ENCODE results near the gene SLC38A10. TPM values are rescaled to one million over a fixed set of nuclear protein-coding genes. Genes with fewer than 3 reads are reported as not detected.
A peak's percentile ranks its signal among the peaks of the same experiment; 100 is the strongest.

The SLC38A10 gene
- total RNA-seq, 4 donors from 2014 or later = 126 to 206 (median 169) TPM

DNA sequence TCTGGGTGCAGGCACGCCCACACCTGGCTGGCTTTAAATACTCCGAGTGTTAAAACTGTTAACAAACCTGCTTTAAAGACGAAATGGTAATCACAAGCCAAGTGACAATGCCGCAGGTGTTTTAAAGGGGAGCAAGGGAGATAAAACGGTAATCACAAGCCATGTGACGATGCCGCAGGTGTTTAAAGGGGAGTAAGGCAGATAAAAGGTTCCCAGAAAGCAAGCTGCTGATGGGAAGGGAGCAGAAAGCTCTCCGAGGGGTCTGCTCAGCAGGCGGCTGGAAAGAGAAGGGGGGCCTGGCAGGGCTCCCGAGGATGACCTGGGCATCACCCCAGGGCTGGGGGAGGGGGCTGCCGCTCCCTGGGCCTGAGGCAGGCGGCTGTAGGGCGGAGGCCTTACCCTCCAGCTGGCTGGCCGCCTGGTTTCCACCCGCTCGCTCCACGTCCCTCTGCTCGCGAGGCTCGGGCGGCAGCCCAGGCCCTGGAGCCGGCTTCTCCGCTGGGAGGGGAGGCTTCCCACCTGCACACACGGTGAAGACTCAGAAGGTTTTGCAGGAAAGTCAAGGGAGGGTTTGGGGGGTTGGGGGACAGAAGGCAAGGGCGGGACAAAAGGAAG lies 43.9 kb downstream of the SLC38A10 start:
- peaks cover 0 to 16% (median 0%) of the 10 kb centered on the region in 3 donors for H3K36me3 ChIP-seq
- peak in 2 of 3 donors; percentile 64 to 87 for DNase-seq
- H3K27me3 ChIP-seq = no peaks in the 10 kb centered on the region
- no peak for TF ChIP-seq POLR2A (IDR thresholded peaks at IDR 0.05)
- H3K9me3 ChIP-seq = no peaks in the 10 kb centered on the region
- peaks cover 0 to 49% (median 3%) of the 10 kb centered on the region in 4 donors for H3K4me1 ChIP-seq
- no peak overlapping the region for H3K4me3 ChIP-seq
- peak overlapping the region in 3 of 4 donors; percentile 5 to 73 (median 61) for H3K27ac ChIP-seq

DNA sequence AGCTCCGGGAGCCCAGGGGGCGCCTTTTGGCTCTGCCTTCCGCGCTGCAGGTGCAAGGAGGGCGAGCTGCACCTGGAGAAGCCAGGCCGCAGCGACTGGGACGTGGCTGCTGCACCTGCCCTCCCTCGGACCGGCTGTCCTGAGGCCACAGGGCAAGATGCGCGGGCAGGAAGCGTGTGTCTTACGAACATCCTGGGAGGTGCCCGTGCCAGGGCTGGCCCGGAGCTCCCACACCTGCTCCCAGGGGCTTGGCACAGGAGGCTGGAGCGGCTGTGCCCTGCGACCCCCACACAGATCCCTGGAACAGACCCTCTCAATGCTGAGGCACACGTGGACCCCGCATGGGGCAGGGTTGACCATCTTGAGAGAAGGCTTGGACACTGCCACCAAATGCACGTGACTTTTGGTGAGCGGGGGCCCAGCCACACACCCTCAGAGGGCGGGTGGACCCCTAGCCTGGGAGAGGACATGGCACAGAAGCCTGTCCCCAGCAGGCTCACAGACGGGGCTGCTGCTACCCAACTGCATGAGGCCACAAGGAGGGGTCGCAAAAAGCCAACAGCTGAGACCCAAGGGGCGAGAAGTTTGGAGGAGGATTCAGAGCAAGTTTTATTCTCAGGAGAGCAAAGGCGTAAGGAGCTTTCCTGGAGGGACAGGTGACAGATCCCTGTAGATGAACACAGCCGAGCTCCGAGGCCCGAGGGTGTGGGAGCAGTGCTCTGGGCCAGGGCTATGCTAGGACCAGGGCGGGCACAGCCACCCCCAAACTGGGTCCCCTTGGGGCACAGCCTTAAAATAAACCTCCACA lies 44.6 kb downstream of the SLC38A10 start:
- peak overlapping the region in 3 of 4 donors; percentile 5 to 73 (median 61) for H3K27ac ChIP-seq
- H3K36me3 ChIP-seq = peaks cover 0 to 16% (median 0%) of the 10 kb centered on the region in 3 donors
- no peak overlapping the region for H3K4me3 ChIP-seq
- peaks cover 0 to 42% (median 3%) of the 10 kb centered on the region in 4 donors for H3K4me1 ChIP-seq
- peak in 1 of 3 donors; percentile 67 for DNase-seq
- no peaks in the 10 kb centered on the region for H3K27me3 ChIP-seq
- no peak for TF ChIP-seq POLR2A (IDR thresholded peaks at IDR 0.05)
- TF ChIP-seq, protein P1, sequence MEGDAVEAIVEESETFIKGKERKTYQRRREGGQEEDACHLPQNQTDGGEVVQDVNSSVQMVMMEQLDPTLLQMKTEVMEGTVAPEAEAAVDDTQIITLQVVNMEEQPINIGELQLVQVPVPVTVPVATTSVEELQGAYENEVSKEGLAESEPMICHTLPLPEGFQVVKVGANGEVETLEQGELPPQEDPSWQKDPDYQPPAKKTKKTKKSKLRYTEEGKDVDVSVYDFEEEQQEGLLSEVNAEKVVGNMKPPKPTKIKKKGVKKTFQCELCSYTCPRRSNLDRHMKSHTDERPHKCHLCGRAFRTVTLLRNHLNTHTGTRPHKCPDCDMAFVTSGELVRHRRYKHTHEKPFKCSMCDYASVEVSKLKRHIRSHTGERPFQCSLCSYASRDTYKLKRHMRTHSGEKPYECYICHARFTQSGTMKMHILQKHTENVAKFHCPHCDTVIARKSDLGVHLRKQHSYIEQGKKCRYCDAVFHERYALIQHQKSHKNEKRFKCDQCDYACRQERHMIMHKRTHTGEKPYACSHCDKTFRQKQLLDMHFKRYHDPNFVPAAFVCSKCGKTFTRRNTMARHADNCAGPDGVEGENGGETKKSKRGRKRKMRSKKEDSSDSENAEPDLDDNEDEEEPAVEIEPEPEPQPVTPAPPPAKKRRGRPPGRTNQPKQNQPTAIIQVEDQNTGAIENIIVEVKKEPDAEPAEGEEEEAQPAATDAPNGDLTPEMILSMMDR (IDR thresholded peaks at IDR 0.05) = no peak
- H3K9me3 ChIP-seq = no peaks in the 10 kb centered on the region

DNA sequence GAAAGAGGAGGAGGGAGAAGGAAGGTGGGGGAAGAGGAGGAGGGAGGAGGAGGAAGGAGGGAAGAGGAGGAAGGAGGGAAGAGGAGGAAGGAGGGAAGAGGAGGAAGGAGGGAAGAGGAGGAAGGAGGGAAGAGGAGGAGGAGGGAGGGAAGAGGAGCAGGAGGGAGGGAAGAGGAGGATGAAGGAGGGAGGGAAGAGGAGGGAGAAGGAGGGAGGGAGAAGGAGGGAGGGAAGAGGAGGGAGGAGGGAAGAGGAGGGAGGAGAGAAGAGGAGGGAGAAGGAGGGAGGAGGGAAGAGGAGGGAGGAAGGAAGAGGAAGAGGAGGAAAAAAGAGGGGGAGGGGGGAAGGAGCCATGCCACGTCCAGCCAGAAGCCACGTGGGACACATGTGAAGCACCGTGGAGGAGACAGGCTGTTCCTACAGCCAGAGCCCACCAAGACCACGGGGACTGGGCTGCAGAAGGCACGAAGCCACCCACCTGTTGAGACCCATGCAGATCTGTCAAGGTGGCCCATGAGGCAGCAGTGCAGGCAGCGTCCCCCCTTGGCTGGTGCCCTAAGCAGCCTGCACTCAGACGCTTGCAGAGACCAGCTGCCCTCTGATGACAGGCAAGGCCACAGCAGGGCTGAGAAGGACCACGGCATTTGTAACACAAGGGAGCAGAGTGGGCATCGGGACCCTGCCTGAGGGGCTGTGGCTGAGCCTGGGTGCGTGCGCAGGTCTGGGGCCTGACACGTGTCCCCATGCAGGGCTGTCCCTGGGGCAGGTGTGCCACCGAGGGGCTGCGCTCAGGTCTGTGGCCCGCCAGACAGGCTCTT lies 45.7 kb downstream of the SLC38A10 start:
- Histone ChIP-seq H3K27me3 (no peaks in the 10 kb centered on the region), H3K9me3 (no peaks in the 10 kb centered on the region), H3K4me1 (peaks cover 0 to 32% (median 3%) of the 10 kb centered on the region in 4 donors), H3K27ac (no peak overlapping the region), H3K36me3 (peaks cover 0 to 16% (median 0%) of the 10 kb centered on the region in 3 donors), H3K4me3 (no peak overlapping the region)
- no peak for DNase-seq
- TF ChIP-seq POLR2A (IDR thresholded peaks at IDR 0.05) = no peak

DNA sequence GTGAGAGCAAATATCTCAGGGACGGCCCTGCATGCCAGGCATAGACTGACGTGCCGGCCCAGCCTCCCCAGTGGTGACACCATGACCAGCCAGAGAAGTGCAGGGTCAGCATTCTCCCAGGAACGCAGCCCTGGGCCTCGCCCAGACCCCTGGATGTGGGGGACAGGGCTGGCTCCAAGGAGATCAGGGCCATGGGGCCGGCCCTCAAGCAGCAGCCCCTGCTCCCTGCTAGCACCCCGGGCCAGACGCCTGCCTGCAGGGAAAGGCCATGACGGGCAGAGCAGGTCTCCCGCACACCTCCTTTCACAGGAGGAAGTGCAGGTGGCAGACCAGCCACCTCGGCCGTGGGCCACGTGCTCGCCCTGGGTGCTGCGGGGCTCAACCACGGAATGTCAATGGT lies 46.5 kb downstream of the SLC38A10 start:
- no peaks in the 10 kb centered on the region for H3K27me3 ChIP-seq
- H3K9me3 ChIP-seq = no peaks in the 10 kb centered on the region
- H3K4me3 ChIP-seq = no peak overlapping the region
- no peak overlapping the region for H3K27ac ChIP-seq
- no peak for TF ChIP-seq POLR2A (IDR thresholded peaks at IDR 0.05)
- TF ChIP-seq, protein P1 (IDR thresholded peaks at IDR 0.05) = no peak
- no peak for DNase-seq
- peaks cover 0 to 32% (median 3%) of the 10 kb centered on the region in 4 donors for H3K4me1 ChIP-seq
- H3K36me3 ChIP-seq = peaks cover 0 to 16% (median 0%) of the 10 kb centered on the region in 3 donors

DNA sequence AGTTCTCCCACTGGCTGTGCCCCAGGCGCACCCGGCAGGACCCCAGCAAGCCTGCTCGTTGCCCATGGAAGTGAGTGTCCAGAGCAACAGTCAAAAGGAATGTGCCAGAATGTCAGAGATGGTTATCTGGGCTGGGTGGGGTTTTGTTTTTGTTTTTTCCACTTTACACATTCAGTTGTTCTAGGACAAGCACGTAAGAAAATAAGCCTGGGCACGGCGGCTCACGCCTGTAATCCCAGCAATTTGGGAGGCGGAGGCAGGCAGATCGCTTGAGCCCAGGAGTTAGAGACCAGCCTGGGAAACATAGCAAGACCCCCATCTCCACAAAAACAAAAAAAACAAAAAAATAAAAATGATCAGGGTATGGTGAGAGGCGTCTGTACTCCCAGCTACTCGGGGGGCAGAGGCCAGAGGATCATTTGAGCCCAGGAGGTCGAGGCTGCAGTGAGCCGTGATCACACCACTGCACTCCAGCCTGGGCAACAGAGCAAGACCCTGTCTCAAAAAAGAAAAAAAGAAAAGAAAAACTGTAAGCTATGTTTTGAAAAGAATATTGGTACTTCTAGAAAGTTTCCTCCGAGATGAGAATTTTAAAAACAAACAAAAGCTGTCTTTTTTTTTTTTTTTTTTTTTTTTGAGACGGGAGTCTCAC lies 47.6 kb downstream of the SLC38A10 start:
- Histone ChIP-seq H3K27me3 (no peaks in the 10 kb centered on the region), H3K4me3 (no peak overlapping the region), H3K4me1 (peaks cover 0 to 23% (median 3%) of the 10 kb centered on the region in 4 donors), H3K9me3 (no peaks in the 10 kb centered on the region), H3K27ac (no peak overlapping the region), H3K36me3 (peaks cover 0 to 10% (median 0%) of the 10 kb centered on the region in 3 donors)
- no peak for DNase-seq
- TF ChIP-seq, protein P1 (IDR thresholded peaks at IDR 0.05) = no peak
- TF ChIP-seq POLR2A (IDR thresholded peaks at IDR 0.05) = no peak
